Measurements from ENCODE around the gene PPIA.

The PPIA gene

DNA sequence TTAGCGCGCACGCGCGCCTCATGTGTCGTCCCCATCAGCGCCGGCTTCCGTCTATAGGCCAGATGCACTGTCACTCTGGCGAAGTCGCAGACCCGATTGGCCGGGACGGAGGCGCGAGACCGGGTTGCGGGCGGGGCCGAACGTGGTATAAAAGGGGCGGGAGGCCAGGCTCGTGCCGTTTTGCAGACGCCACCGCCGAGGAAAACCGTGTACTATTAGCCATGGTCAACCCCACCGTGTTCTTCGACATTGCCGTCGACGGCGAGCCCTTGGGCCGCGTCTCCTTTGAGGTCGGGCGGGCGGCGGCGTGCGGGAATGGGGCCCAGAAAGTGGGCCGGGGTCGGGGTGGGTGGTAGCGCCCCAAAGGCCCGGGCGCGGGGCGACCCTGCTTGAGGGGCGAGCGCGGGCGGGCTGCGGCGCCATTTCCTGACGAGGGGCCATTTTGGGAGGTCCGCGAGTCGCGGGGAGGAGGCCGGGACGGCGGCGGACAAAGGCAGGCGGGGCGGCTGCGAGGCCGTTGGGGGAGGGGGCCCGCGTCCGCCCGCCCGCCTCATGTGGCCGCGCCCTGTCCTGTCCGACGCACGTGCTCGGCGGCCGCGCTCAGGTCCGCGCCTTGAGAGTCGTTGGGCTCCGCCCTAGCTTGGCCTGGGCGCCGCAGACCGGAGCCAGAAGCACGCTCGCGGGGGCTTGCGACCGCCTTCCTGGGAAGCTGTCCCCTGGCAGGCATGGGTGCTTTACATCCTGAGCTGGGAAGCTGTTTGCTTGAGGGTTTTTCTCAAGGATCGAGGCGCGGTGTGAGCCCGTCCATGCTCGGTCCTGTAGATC, at the start of gene PPIA:
Gene PPIA, plus strand, starts transcription at position 178 of the 825 bp plus-strand sequence. Its CDS starts 44 bp downstream, at position 222.
- DNase-seq (ENCODE audit: low spot score) = peak; percentile 100

GRCh38 chr7:44748045-44748947, 48.2 kb upstream of the PPIA start, which contains the start of gene ZMIZ2:
Gene ZMIZ2 (plus strand): TSS chr7:44748847. CDS start chr7:44756250, 7,403 bp downstream.
- DNase-seq (ENCODE audit: low spot score) = peak; percentile 100

DNA sequence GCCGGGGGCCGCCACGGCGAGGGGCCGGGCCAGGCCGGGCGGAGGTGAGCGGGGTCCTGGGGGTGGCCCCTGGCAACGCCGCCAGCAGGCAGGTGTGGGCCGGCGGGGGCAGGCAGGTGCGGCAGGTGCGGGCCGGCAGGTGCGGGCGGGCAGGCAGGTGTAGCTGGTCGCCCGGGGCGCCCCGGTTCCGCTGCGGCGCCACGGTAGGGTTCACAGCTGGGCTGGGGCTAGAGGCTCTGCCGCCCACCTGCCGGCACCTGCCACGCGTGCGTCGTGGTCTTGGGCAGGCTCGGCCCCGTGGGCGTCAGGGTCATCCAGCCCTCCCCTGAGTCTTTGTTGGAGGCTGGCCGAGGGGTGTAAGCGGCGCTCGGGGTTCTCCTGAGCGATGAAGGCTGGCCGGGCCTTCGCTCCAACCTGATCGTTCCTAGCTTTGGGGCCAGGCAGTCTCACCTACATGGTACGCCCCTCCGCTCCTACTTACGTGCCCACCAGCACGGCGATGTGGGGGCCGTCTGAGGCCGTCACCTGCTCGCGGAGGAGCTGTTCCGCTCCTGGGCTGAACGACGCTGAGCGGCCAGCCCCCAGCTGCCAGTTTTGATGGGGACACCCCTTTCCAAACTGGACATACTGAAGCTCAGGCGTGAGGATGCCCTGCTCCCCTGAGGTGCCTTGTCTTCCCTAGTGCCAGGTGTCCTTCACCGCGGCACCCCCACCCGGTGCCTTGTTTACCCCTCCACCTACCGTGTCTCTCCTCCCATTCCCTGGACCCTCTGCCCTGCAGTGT, 47.3 kb upstream of the PPIA start:
- no peak for DNase-seq (ENCODE audit: low spot score)

DNA sequence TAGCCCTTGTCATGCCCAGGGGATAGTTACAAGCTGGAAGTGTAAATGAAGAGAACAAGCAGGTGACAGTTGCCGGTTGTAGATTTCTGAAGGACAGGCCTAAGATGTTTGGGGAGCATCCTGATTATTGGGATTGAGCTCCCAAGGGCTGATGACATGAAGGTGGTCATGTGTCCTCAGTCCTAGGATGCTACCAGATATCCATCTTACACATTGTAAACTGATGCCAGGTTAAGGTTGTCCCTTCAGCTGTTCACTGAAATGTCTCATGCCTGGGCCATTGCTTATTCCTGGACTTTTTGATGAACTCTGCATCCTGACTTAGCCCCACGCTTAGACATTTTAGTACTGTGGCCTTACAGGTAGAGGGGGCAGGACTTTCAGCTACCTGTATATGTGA, 46.5 kb upstream of the PPIA start:
- no peak for DNase-seq (ENCODE audit: low spot score)

DNA sequence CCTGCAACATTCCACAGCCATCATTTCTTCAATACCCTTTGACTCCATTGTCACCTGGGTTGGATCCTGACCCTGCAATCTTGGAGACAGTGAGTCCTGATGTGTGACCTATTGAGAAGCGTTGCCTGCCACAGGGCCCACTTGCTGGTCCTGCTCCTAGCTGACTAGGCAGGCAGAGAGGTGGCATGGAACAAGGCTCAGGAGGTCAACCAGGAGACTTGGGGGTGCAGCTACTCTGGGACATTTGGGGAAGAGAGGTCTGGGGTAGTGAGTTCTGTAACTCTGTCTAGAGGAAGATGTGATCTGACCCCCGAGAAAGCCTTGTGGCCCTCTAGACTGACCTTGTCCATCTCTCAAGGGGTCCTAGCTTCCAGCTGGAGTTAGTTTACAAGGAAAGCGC, 46.1 kb upstream of the PPIA start:
- DNase-seq (ENCODE audit: low spot score) = no peak

DNA sequence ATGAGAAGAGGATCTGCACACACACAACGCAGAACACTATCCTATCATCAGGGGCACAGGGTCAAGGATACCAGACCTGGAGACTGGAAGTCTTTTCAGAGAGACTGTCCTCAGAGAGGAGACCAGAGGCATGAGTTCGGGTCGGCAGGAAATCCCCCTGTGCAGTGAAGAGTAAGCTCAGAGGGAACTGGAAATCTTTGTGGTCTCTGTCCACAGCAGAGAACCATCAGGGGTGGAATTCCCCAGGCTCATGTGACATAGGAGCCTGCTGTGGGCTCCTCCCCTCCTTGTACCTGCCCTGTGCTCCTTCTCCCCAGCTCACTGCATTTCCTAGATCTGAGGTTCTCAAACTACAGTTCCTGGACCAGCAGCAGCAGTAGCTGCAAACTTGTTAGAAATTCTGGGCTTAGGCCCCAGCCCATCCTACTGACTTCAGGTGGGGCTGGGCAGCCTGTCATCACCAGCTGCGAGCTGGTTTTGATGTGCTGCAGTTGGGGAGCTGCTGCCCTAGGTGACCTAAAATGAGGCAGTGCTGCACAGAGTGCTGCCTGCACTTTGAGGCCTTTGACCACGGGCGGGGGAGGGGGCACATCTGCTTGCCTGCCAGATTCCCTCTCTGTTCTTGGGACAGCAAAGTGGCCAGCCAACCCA, 45.4 kb upstream of the PPIA start:
- no peak for DNase-seq (ENCODE audit: low spot score)

- no peak for DNase-seq (ENCODE audit: low spot score)
Observed at GRCh38 chr7:44752822-44753221, 43.7 kb upstream of the PPIA start.

GRCh38 chr7:44754802-44755697, 41.4 kb upstream of the PPIA start:
- peak; percentile 2 for DNase-seq (ENCODE audit: low spot score)

- DNase-seq (ENCODE audit: low spot score) = peak; percentile 44
Observed at GRCh38 chr7:44755698-44756627, 40.5 kb upstream of the PPIA start.

GRCh38 chr7:44756904-44757303, 39.6 kb upstream of the PPIA start:
- no peak for DNase-seq (ENCODE audit: low spot score)

- no peak for DNase-seq (ENCODE audit: low spot score)
Observed at GRCh38 chr7:44757311-44757710, 39.2 kb upstream of the PPIA start.

- peak; percentile 1 for DNase-seq (ENCODE audit: low spot score)
Observed at GRCh38 chr7:44757739-44758138, 38.7 kb upstream of the PPIA start.

GRCh38 chr7:44759246-44759645, 37.2 kb upstream of the PPIA start:
- no peak for DNase-seq (ENCODE audit: low spot score)

- DNase-seq (ENCODE audit: low spot score) = no peak
Observed at GRCh38 chr7:44760034-44760580, 36.4 kb upstream of the PPIA start.

DNA sequence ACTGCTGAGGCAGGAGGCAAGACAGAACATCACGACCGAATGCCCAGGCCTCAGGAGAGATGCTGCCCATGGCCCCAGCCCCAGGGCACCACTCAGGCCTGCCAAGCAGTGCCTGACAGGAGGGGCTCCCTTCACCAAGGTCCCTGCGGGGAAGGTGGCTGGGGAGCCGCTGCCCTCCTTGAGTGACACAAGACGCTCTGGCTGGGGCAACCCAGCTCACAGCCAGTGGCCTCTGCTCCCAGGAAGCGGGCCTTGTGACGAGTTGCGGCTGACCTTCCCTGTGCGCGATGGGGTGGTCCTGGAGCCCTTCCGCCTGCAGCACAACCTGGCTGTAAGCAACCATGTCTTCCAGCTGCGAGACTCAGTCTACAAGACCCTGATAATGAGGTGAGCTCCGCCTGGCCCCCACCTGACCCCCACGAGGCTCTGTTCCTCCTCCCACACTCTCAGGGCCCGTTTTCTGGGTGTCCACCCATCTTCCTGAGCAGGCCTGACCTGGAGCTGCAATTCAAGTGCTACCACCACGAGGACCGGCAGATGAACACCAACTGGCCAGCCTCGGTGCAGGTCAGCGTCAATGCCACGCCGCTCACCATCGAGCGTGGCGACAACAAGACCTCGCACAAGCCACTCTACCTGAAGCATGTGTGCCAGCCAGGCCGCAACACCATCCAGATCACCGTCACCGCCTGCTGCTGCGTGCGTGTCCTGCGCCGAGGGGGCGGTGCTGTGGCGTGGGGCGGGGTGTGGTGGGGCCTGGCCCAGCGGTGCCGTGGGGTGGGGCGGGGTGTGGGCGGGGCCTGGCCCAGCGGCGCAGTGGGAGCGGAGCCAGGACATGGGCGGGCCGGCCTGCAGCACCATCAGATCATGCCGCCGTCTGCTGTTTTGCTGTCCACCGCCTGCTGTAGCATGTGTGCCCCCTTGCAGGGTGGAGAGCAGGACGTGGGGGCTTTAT, 35.0 kb upstream of the PPIA start:
- no peak for DNase-seq (ENCODE audit: low spot score)

GRCh38 chr7:44762300-44762699, 34.2 kb upstream of the PPIA start:
- DNase-seq (ENCODE audit: low spot score) = no peak

GRCh38 chr7:44762726-44763522, 33.6 kb upstream of the PPIA start:
- no peak for DNase-seq (ENCODE audit: low spot score)
